Measurements from ENCODE around the gene ZNF169.
A peak's percentile ranks its signal among the peaks of the same experiment; 100 is the strongest.
"Not testable (repeated sequence)": the region's sequence is repeated elsewhere in the genome, so short reads cannot be mapped to it uniquely, and the experiment has no call there.

The ZNF169 gene

GRCh38 chr9:94259077-94259862 lies at the start of gene ZNF169:
TSS of gene ZNF169 (plus strand) at chr9:94259298. CDS start at chr9:94278813, 19,515 bp downstream.
- peak; percentile 89 for DNase-seq

- no peak for DNase-seq
Observed at GRCh38 chr9:94210616-94211603, 48.2 kb upstream of the ZNF169 start.

GRCh38 chr9:94212091-94212490 lies 47.0 kb upstream of the ZNF169 start:
- DNase-seq: no peak

- DNase-seq: no peak
Observed at GRCh38 chr9:94212531-94212930, 46.6 kb upstream of the ZNF169 start.

GRCh38 chr9:94213511-94214124 lies 45.5 kb upstream of the ZNF169 start:
- peak; percentile 70 for DNase-seq

GRCh38 chr9:94222870-94223269 lies 36.2 kb upstream of the ZNF169 start:
- DNase-seq: no peak

- DNase-seq: not testable (repeated sequence)
Observed at GRCh38 chr9:94225413-94225812, 33.7 kb upstream of the ZNF169 start.

GRCh38 chr9:94228616-94229015 lies 30.5 kb upstream of the ZNF169 start:
- DNase-seq: no peak

- DNase-seq: no peak
Observed at GRCh38 chr9:94232428-94232827, 26.7 kb upstream of the ZNF169 start.

GRCh38 chr9:94241098-94241497 lies 18.0 kb upstream of the ZNF169 start:
- DNase-seq: not testable (repeated sequence)

- DNase-seq: no peak
Observed at GRCh38 chr9:94245651-94246050, 13.4 kb upstream of the ZNF169 start.

GRCh38 chr9:94250456-94250855 lies 8.6 kb upstream of the ZNF169 start:
- DNase-seq: peak; percentile 4

- DNase-seq: no peak
Observed at GRCh38 chr9:94256007-94256406, 3.1 kb upstream of the ZNF169 start.

GRCh38 chr9:94265626-94266402 lies 6.7 kb downstream of the ZNF169 start:
- DNase-seq: not testable (repeated sequence)

- no peak for DNase-seq
Observed at GRCh38 chr9:94269264-94269663, 10.2 kb downstream of the ZNF169 start.

GRCh38 chr9:94270009-94270408 lies 10.9 kb downstream of the ZNF169 start:
- DNase-seq: no peak

- not testable (repeated sequence) for DNase-seq
Observed at GRCh38 chr9:94277029-94277428, 17.9 kb downstream of the ZNF169 start.

- DNase-seq: no peak
Observed at GRCh38 chr9:94277885-94278536, 18.9 kb downstream of the ZNF169 start.

GRCh38 chr9:94280409-94280989 lies 21.4 kb downstream of the ZNF169 start:
- no peak for DNase-seq

- no peak for DNase-seq
Observed at GRCh38 chr9:94281101-94281500, 22.0 kb downstream of the ZNF169 start.

GRCh38 chr9:94286116-94286515 lies 27.0 kb downstream of the ZNF169 start:
- no peak for DNase-seq

All from activated naive CD4-positive, alpha-beta T cell treated with Interleukin-2 at 50 U/mL for 16 hours (primary cell).